ENCODE data around the gene PDE4B.

The PDE4B gene

DNA sequence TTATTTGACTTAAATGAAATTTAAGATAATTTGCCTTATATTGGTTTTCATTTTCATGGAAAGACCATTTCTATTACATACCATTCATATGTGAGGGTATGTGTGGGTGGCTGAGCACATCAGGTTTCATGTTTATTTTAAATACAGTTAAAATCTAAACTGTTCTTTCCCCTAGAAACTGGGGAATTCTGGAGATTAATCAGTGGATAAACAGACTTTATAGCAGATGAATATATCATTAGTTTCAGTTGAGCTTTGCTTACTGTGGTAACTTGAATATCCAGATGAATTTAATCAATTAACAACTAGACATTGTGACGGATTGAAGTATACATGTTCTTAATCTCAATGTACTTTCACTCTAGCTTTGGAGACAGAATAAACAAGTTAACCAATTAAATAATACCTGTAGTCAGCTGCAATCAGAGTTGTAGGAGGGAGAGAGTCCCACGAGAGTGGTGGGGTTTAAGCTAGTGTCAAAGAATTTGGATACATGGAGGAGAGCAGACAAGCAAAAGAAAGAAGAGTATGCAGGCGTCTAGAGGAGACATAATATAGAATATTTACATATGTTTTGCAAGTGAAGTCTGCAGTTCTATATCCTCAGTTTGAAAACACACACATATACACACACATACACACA lies 97.6 kb downstream of the PDE4B start:
- DNase-seq: no peak

DNA sequence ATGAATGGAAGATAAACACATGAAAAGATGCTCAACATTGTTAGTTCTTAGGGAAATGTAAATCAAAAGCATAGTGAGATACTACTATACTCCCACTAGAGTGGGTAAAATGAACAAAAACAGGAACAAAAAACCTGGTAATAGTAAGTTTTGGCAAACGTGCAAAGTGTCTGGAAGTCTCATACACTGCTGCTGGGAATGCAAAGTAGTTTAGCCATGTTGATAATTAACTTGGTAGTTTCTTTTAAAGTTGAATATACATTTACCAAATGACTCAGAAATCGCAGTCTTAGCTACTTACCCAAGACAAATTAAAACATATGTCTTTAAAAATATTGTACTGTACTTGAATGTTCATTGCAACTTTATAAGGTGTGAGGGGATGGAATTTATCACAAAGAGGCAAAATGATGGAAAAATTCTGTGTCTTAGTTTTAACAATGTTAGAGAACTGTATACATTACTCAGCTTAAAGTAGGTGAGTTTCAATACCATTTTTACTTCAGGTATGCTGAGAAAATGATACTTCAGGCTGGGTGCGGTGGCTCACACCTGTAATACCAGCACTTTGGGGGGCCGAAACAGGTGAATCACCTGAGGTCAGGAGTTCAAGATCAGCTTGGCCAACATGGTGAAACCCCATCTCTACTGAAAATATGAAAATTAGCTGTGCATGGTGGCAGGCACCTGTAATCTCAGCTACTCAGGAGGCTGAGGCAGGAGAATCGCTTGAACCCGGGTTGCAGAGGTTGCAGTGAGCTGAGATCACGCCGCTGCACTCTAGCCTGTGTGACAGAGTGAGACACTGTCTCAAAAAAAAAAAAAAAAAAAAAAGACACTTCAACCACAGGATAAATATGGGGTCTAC lies 102.3 kb downstream of the PDE4B start:
- DNase-seq: no peak

DNA sequence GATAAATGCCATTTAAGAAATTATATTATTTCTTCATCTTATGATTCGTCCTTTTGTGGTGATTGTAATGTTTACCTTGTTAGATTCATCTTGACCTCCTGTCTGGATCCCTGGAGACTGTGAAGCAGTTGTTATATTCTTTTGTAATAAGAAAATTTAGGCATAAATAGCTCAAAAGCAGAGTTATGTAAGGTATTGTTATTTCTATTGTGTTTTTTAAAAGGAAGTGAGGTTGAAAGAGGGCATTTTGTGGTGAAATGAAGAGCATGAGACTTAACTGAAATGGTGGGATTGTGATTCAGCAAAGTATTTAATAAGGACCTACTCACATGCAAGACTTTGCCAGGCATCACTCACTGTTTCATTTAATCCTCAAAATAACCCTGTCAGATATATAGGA lies 104.0 kb downstream of the PDE4B start:
- DNase-seq: no peak

DNA sequence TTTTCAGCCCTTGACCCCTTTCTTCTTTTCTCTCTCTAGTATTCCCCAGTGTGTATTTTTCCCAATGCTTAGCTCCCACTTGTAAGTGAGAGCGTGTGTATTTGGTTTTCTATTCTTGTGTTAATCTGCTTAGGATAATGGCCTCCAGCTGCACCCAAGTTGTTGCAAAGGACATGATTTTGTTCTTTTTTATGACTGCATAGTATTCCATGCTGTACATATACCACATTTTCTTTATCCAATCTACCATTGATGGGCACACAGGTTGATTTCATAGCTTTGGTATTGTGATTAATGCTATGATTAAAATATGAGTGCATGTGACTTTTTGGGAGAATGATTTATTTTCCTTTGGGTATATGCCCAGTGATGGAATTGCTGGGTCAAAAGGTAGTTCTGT lies 104.8 kb downstream of the PDE4B start:
- DNase-seq: no peak

DNA sequence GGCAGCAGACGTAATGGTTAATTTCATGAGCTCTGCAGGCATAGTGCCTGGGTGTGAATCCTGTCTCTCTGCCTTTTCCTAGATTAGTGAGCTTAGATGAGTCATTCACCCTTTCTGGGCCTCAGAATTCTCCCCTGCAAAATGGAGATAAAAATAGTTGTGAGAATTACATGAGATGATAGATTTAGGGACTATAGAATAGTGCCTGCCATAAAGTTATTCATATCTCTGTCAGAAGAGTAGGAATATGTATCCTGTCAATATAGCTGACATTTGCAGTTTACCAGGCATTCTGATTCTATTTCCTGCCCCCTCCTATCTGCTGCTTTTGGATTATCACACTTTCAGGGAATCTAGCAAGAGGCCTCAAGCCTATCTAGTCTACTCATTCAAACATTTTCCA lies 112.0 kb downstream of the PDE4B start:
- DNase-seq: no peak

DNA sequence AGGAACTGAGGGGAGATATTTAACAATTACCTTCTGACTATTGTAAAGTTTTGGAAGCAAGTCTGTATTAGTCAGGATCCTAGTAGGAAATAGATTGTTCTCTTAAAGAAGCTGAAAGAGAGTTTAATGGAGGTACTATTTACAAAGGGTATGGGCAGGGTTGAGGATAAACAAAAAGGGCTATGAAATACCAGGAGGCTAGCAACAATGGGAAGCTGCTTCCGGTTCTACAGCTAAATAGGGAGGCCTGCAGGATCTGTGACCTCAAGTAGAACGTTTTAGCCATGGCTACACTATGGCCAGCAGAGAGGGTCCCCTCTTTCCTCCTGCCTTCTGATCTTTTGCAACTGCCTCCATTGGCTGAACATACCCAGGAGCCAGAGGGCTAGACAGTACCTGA lies 117.7 kb downstream of the PDE4B start:
- no peak for DNase-seq

DNA sequence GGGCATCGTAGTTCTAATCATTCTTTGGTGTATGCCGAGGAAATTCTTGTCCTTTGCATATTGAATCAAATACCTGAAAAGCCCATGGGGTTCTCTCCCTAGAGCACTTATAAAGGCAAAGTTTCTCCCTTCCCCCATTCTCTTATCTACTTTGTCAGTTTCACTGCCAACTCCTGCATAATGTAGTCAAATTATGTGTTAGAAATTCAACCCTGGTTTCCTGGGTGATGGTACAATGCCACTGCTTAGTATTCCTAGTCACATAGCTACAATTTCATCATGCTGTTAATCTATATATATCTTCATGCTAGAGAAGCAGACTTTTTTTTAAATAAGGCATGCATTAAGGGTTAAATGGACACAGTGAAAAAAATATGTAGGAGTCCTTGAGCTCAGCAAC lies 119.0 kb downstream of the PDE4B start:
- no peak for DNase-seq

DNA sequence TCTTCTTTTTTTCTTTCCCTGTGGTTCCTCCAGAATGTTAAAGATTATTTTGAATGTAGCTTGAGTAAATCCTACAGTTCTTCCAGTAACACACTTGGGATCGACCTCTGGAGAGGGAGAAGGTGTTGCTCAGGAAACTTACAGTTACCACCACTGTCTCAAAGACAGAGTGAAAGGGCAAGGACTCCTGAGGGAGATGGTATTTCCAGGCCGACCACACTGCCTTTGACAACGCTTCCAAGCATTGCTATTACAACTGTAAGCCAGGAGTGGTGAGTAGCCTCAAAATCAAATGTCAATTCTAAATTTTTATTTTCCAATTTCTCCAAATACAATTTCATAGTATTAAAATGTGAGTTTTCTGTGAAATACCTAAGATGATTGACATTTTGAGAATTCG lies 125.9 kb downstream of the PDE4B start:
- no peak for DNase-seq

DNA sequence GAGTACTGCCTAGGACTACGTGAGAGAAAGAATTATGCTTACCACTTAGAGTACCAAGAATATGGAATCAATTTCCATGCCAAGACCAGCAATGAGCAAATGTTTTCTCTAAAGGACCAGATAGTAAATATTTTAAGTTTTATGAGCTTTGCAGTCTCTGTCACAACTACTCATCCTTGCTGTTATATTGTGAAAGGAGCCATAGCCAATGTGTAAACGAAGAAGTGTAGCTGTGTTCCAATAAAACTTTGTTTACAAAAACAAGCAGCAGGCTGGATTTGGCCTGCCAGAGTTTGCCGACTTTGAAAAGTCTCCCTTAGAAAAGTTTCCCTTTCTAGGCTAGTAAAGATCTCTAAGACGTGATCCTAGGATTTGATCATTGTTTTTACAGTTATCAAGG lies 128.8 kb downstream of the PDE4B start:
- DNase-seq: no peak

DNA sequence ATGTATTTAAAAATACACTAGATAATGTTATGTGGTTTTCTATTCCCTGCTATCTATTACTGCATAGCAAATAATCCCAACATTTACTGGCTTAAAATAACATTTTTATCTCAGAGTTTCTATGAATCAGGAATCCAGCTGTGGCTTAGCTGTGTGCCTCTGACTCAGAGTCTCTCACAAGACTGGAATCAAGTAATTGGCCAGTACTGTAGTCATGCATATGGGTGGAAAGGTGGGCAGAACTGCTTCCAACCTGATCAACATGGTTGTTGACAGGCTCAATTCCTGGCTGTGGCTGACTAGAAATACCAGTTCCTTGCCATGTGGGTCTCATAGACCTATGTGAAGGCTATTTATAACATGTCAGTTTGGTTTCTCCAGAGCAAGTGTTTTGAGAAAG lies 131.8 kb downstream of the PDE4B start:
- no peak for DNase-seq

DNA sequence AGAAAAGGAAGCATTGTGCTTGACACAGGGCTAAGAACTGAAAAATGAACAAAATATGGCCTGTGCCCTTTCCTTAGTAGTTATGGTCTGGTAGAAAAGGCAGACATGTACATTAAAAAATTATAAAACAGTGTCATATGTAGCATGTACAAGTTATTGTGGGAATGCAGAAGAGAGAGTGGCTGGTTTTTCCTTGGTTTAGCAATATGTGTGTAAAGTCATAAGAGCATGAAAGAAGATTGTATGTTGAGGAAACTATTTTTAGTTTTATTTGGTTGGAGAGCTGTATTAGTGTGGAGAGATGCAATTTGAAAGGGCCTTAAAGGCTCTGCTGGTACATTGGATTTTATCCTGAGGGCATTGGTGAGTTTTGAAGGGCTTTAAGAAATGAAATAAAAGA lies 145.8 kb downstream of the PDE4B start:
- no peak for DNase-seq

DNA sequence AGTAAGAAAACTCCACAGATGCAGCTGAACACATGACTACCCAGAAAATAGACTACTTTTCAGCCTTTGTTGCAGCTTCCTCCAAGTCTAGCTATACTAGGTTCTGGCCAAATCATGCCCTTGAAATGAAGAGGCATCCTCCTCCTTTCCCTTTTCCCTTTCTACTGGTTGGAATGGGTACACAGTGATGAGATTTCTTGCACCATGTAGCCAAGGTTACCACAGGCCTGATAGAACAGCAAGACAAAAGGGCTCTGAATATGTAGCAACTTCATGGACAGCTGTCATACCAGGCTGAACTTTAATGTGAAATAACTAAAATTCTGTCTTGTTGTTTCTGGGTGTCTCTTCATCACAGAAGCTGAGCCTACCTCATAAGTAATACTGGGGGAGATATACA lies 146.5 kb downstream of the PDE4B start:
- DNase-seq: no peak

DNA sequence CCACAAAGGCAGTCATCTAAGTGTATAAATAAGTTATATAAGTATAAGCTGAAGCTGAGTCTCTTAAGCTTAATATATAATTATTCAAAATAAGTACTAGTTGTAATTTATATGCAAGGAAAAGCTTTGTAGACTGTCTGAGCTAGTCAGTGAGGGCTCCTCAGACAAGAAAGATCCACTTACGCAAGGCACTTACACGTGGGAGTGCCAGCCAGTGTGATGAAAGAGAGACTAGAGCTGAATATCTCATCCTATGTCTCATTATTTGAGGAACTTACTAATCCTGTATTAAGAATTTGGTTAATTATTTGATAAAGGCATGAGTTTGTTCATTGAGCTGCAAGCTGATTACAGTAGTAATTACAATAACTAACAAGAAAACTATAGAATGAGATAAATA lies 146.9 kb downstream of the PDE4B start:
- DNase-seq: no peak

DNA sequence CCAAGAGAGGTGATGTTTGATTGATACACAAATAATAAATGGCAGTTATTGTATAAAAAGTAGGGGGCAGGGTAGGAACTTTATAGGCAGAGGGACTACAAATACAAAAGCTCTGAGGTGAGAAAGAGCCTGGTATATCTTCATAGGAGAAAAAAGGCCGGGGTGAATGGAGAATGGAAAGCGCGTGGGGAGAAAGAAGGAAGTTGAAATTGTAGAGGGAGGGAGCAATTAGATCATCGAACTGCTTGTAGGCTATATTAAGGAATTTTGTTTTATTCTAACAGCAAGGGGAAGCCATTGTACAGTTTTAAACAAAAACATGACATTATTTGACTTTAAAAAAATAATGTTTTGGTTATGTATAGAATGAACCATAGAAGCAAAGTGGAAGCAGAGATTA lies 147.4 kb downstream of the PDE4B start:
- DNase-seq: no peak

DNA sequence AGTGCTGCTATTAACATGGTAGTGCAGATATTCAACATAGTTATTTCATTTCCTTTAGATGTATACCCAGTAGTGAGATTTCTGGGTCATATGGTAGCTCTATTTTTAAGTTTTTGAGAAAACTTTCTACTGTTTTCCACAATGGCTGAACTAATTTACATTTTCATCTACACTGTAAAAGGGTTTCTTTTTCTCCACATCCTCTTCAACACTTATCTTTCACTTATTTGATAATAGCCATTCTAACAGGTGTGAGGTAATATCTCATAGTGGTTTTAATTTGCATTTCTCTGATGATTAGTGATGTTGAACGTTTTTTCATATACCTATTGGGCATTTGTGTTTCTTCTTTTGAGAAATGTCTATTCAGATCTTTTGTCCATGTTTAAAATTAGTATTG lies 149.8 kb downstream of the PDE4B start:
- no peak for DNase-seq

DNA sequence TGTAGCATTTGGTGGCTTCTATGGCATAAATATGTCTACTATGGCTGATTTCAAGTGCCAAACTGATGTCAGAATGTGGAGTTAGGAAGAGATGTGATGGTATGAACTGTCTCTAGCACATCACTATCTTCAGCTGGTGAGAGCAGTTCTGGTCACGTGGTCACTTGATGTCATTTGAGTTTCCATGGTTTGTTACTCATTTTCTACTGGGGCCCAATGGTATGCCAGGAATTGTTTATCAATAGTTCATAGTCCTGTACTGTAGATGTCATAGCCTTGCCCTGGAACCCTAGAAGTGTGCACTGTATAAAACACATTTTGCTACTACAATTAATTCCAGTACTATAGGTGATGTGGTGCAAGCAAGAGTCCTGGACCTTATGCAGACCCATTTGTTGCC lies 153.7 kb downstream of the PDE4B start:
- DNase-seq: no peak

DNA sequence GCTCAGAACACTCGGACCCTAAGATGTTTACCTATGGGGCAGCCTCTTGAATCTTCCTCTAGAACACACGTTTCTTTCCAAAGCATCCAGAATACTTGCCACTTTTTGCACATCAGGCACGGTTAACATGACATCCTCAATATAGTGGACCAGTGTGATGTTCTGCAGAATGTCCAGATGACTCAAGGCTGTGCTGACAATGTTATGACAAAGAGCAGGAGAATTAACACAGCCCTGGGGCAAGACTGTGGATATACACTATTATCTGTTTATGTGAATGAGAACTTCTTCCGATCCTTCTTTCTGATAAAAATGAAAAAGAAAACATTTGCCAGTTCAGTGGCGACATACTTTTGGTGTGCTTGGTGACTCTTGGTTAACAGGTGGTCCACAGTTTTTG lies 154.3 kb downstream of the PDE4B start:
- no peak for DNase-seq

DNA sequence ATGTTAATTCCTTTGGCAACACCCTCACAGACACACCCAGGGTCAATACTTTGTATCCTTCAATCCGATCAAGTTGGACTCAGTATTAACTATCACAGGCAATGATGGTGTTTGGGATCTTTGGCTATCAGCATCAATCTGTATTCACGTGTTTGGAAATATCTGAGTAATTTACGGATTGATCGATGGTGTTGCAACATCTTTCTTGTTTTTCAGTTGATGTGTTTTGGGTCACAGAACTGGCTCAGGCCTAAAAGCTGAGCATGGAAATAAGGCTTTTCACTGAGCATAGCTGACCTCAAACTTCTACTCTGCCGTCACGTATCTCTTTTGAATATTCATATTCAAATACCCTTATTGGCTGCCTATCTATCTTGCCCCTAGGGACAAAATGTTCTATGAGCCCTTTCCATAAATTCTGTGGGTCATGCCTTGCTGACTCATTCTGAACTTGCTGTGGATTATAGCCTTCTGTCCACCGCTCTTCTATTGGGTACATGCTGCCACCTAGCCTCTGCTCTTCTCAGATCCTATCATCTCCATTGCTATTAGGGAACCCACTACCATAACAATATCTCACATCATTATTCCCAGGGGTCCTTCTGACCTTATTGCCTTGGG lies 156.0 kb downstream of the PDE4B start:
- DNase-seq: no peak

DNA sequence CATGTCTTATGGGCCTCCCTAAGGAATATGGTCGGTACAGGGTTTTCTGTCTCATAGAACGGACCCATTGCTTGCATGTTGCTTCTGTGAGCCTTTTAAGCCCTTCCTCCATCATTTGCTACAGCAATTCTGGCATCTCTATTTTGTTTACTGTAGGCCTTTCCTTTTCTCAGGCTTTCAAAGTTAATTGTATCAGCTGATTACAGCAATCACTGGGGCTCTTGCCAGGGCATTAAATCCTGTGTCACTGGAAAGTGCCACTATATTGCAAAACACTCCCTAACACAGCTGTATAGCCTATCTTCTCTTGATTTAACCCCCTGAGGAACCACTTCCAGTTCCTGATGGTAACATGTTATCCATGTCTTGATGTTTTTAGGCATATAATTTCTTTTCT lies 156.5 kb downstream of the PDE4B start:
- no peak for DNase-seq

DNA sequence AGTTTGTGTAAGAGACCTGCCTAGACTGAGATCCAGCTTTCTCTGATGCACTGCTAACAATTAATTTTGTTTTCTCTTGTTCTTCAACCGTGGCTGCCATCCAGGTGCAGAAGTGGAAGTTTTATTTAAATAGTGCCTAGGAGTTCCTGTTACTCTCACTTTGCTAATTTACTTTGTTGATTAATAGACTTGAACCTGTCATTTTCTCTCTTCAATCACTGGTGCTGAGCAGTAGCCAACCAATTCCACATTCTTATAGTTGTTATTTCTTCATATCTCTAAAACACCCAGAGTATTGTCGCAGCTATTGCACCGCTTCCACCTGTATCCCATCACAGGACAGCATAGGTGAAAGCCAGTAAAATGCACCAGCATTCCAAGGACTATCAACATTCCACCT lies 157.2 kb downstream of the PDE4B start:
- no peak for DNase-seq

DNA sequence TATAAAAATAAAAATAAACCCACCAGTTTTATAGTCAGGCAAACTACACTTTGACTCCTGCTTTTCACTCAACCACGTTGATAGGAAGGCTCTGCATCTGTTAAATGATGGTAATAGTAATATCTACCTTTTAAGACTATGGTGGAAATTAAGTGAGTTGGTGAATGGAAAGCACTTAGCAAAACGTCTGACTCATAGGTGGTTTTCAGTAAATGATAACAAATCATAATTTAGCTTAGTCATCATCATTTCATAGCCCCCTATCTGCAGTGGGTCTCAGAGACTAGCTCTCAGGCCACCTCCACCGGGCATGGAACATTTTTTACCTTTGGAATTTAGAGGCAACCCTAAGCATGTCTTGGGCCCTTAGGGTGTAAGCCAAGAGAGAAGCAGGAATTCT lies 160.0 kb downstream of the PDE4B start:
- DNase-seq: no peak

DNA sequence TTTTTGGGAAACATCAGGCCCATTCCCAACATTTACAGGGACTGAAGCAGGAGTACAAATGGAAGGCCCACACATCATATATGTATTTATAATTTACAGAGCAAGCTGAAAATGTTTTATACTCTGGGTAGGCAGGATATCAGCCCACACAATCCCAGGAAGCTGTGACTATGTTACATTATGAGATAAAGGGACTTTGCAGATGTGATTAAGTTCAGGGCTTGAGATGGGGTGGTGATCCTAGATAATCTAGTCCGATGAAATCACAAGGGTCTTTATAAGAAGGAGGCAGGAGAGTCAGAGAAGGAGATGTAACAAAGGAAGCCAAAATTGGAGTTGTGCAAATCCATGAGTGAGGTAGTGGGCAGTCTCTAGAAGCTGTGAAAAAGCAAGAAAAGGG lies 160.5 kb downstream of the PDE4B start:
- DNase-seq: no peak

DNA sequence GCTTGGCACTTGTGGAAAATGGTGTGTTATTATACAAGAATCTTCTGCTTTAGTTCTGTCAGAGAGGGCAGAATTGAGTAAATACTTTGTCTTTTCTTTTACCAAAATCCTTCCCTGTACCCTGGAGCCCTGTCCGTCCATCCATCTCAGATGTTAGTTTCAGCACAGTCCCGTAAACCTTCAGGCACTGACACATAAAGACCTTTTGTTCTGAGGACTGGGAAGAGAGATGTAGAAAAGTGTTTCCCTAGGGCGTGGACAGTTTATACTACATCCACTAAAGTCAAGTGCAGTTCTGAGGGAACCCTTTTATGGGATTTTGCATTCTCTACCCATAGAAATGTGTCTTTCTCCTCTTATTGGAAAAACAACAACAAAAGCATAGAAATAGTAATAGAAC lies 162.4 kb downstream of the PDE4B start:
- DNase-seq: no peak

DNA sequence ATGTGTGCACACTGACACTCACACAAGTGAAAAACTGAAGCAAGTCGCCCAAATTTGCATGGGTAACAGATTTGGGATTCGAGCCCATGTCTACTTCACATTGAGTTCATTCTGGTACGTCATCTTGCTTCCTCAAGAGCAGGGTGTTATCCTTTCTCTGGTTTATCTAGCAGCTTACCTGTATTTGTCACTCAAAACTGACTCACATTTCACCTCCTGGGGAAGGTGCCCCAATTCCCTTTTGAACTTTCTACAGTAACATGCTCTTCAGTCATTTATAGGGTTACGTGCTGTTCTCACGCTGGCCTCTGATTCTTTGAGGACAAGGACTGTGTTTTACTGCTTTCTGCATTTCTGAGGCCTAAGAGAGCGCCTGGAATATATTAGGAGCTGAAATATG lies 162.8 kb downstream of the PDE4B start:
- no peak for DNase-seq

All from central memory CD4-positive, alpha-beta T cell (primary cell).